GM13976 (cell line): ENCODE measurements around the gene BCL11B.

ENCODE experiments used
- DNase-seq: peaks from one replicate; pipeline ENCODE4 v3.0.0; 2012; ENCODE audit warnings: low spot score
- in situ Hi-C: fragments of 300-500 bp; cut with MboI; formaldehyde crosslinking; loops from one replicate; pipeline ENCODE4 v1.12.0; 2022; ENCODE audit warnings: low sequenced_read_pairs, mixed read lengths, inconsistent platforms; ENCODE audit not compliant: unreplicated experiment
- TF ChIP-seq, protein P1 (sequence below): IDR thresholded peaks from 2 replicates; pipeline ENCODE4 v1.5.1; 2012; ENCODE audit warnings: borderline replicate concordance, mild to moderate bottlenecking; ENCODE audit not compliant: insufficient read depth; ENCODE audit errors: extremely low read depth, missing control alignments, control extremely low read depth

BCL11B gene

DNA sequence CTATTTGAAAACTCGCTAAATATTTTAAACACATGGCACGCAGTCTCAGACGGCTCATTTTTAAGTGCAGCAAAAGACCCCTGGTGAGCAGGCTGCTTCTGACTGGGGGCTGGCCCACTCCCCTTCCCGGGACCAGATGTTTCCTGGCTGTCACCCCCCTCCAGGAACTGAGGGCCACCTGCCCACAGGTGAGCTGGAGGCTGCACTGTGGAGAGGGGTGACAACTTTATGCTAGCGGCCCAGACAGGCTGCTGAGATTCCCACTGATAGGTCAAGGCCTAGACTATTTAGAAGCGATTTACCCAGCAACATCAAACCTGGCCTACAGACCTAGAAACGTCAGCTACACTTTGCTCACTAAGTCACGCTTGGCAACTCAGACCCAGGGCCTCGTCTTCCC, 92.1 kb downstream of the BCL11B start:
- in situ Hi-C loops = no loop called here
- DNase-seq = no peak
- TF ChIP-seq, protein P1, sequence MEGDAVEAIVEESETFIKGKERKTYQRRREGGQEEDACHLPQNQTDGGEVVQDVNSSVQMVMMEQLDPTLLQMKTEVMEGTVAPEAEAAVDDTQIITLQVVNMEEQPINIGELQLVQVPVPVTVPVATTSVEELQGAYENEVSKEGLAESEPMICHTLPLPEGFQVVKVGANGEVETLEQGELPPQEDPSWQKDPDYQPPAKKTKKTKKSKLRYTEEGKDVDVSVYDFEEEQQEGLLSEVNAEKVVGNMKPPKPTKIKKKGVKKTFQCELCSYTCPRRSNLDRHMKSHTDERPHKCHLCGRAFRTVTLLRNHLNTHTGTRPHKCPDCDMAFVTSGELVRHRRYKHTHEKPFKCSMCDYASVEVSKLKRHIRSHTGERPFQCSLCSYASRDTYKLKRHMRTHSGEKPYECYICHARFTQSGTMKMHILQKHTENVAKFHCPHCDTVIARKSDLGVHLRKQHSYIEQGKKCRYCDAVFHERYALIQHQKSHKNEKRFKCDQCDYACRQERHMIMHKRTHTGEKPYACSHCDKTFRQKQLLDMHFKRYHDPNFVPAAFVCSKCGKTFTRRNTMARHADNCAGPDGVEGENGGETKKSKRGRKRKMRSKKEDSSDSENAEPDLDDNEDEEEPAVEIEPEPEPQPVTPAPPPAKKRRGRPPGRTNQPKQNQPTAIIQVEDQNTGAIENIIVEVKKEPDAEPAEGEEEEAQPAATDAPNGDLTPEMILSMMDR = no peak

DNA sequence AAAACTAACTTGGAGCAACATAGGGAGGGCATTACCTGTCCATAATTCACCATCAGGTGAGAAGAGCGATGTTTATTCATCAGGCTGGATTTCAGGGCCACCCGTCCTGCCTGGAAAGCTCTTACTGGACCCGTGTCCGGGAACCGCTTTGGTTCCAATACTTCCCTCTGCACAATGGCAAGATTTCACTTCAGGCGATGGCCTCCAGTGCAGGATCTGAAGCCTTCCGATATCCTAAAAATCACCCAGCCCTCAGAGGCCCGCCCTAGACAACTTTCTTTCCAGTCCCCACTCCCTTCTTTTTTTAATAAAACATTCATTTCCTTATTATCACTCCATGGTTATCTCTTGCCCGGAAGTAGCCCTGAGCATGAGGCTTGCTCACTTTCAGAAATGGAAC, 92.5 kb downstream of the BCL11B start:
- no peak for DNase-seq
- in situ Hi-C loops = no loop called here

DNA sequence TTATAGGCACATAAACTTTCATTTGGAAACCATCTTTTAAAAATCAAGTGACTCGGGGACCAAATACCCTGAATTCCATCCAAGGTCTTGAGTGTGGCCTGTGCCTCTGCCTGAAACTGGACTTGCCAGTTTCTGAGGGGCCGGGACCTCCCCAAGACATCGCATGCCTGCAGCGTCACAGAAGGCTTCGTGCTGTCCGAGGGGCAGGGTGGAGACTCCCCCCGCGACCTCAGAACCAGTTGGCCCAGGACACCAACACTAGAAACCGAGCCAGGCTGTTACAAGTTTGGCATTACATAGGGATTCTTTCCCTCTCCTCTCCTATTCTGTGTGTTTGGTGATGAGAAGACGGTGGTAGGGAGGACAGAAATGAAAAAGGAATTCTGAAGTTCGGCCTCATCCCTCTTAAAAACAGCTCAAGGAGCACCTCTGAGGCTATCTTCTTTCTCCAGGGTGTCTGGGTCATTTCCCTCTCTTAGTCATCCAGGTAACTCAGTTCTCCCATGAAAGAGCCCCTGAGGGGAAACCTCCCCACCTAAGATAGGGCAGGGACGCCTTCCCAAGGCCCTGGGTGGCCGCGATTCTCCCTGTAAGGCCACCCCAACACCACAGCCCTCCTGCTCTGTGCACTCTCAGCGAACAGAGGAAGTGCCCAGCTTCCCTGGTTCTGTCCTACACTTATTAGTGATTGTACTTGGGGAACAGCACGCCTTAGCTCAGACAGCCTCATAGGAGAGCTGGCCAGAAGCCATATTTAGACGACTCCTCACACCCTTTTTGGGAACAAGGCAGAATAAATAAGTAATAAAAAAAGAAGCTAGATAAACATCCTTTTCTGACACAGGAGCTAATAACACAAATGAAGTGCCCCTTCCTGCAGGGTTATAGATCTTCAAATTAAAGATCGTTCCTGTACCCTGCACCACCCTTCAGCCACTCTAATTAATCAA, 93.8 kb downstream of the BCL11B start:
- no peak for DNase-seq
- in situ Hi-C loops = no loop called here
- TF ChIP-seq, protein P1 = no peak

More for the DNA sequence above, 92.5 kb downstream of the BCL11B start:
- TF ChIP-seq, protein P1 = no peak

DNA sequence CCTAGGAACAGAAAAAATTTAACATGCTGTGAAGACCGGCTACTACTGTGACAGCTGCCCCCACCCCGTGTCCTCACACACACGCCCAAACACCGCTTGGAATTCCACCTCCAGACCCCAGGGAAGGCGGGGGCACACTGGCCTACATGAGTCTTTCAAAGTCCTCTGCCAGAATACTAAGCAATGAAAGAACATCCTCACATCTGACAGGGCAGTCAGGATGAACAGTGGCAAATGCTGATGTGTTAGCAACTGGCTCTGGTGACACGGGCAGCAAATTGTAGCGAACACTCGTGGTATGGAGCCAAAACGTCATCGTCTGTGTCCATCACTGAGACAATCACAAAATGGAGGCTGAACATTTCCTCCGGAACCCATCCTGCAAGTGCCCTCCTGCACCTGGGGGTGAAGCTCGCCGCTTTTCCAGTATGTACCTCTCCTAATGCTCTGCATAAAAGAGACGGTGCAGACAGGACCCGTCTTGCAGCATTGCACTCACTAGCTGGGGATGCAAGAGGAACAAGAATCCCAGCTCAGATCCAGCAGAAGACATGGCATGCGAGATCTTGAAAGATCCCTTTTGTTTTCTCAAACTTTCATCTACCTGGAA, 94.8 kb downstream of the BCL11B start:
- TF ChIP-seq, protein P1 = no peak
- in situ Hi-C loops = no loop called here
- no peak for DNase-seq

DNA sequence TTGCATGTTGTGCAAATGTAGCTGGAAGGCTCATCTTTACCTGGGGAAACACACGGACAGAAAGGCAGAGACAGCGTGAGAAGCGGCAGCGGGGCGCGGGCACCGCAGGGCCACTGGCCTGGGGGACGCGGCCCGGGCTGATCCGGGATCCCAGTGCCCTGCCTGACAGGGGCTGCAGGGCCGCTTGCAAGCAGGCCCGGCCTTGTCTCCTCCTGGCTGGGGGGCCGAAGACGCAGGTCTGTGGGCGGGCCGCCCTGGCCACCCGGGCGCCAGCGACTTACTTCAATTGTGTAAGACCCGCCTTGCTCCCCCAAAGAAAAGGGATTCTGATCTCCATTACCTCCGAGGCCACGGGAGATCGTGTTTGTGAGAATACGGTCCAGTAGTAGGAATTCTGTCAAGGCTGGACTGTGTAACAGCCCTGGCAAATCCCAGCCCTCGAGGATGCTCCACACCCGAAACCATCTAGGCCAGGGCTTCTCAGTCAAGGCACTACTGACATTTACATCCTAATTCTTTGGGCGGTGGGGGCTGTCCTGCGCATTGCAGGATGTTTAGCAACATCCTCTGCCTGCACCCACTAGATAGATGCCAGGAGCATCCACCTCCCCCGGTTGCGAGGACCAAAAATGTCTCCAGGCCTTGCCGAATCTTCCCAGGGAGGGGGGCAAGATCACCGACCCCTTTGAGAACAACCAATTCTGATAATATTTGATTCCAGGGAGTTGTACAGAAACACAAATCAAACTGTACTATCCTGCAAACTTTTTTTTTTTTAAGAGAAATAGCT, 95.6 kb downstream of the BCL11B start:
- TF ChIP-seq, protein P1 = no peak
- in situ Hi-C loops = no loop called here

More for the DNA sequence above, 95.6 kb downstream of the BCL11B start:
- no peak for DNase-seq
